Naive thymus-derived CD8-positive, alpha-beta T cell (primary cell): Measurements from ENCODE around the gene TRPM7. TPM values are rescaled to one million over a fixed set of nuclear protein-coding genes. Genes with fewer than 3 reads are reported as not detected.
A peak's percentile ranks its signal among the peaks of the same experiment; 100 is the strongest.
"Not testable (repeated sequence)": the region's sequence is repeated elsewhere in the genome, so short reads cannot be mapped to it uniquely, and the experiment has no call there.

ENCODE experiments used
- ATAC-seq, 2 donors: fragments of 150-1000 bp; cut with Tn5 transposase in 1 of 2; sonication (Bioruptor Pico), chemical (Tn5 transposase) in 1 of 2; 1 replicate in 1 of 2; 2 replicates in 1 of 2; pipeline ENCODE4 v1.10.0; 2021; ENCODE audit warnings: mild to moderate bottlenecking in 2 of 2, moderate library complexity in 2 of 2
- POLR2A ChIA-PET: fragments of 350-600 bp; sonication (Branson Sonifier 250); formaldehyde crosslinking; loops from one replicate; lab custom pipeline; 2021; ENCODE audit warnings: antibody characterized with exemption; lab: Charles Lee
- DNase-seq, 10 donors: peaks; one replicate each; pipeline versions ENCODE4 v3.0.0 to v3.0.0-alpha.2; 2020 to 2022
- H3K27ac Mint-ChIP-seq, 10 donors: one replicate each; pipeline ENCODE4 v1.8.0; 2020 to 2022; ENCODE audit warnings: mild to moderate bottlenecking in 10 of 10, mixed read lengths in 10 of 10, moderate library complexity in 4 of 10, inconsistent platforms in 1 of 10
- H3K27me3 Mint-ChIP-seq, 5 donors: one replicate each; pipeline ENCODE4 v1.8.0; 2021 to 2022; ENCODE audit warnings: mixed read lengths in 5 of 5
- H3K36me3 Mint-ChIP-seq, 3 donors: one replicate each; pipeline ENCODE4 v1.8.0; 2020 to 2022; ENCODE audit warnings: mixed read lengths in 3 of 3, mild to moderate bottlenecking in 2 of 3, inconsistent platforms in 1 of 3
- H3K4me1 Mint-ChIP-seq, 4 donors: one replicate each; pipeline ENCODE4 v1.8.0; 2021 to 2022; ENCODE audit warnings: mixed read lengths in 4 of 4
- H3K4me3 Mint-ChIP-seq, 10 donors: one replicate each; pipeline ENCODE4 v1.8.0; 2020 to 2022; ENCODE audit warnings: mild to moderate bottlenecking in 10 of 10, mixed read lengths in 10 of 10, moderate library complexity in 6 of 10, inconsistent platforms in 1 of 10
- H3K9me3 Mint-ChIP-seq, 9 donors: one replicate each; pipeline ENCODE4 v1.8.0; 2020 to 2022; ENCODE audit warnings: mixed read lengths in 9 of 9, mild to moderate bottlenecking in 3 of 9, inconsistent platforms in 1 of 9, moderate library complexity in 1 of 9
- polyA plus RNA-seq, 3 donors: library from polyadenylated mRNA; unstranded; fragments of 300-500 nt; fragmentation: Illumina TruSeq; gene quantifications; one replicate each; pipeline ENCODE4 v1.2.3, GENCODE V29; 2021
- total RNA-seq, 8 experiments: library from RNA in 2 of 8; stranded (reverse) in 2 of 8; gene quantifications; one replicate each; pipeline ENCODE4 v1.2.3 and lab custom pipeline; 2021 to 2026

TRPM7 gene
- total and polyA plus RNA-seq, 5 experiments from 2014 or later: 13.4 to 69.2 (median 14.2) TPM

- POLR2A ChIA-PET: no interaction called here
- H3K27ac Mint-ChIP-seq: peak overlapping the region in 6 of 10 donors; percentile 0 to 86 (median 42)
- ATAC-seq: no peak
- no peak overlapping the region for H3K4me3 Mint-ChIP-seq
- DNase-seq: no peak
- no peaks in the 10 kb centered on the region for H3K9me3 Mint-ChIP-seq
- H3K36me3 Mint-ChIP-seq: peaks cover 0 to 95% (median 4%) of the 10 kb centered on the region in 3 donors
- no peaks in the 10 kb centered on the region for H3K27me3 Mint-ChIP-seq
- peaks cover 1 to 13% (median 11%) of the 10 kb centered on the region in 4 donors for H3K4me1 Mint-ChIP-seq
Measured at GRCh38 chr15:50653156-50653743, 33.3 kb downstream of the TRPM7 start.

DNA sequence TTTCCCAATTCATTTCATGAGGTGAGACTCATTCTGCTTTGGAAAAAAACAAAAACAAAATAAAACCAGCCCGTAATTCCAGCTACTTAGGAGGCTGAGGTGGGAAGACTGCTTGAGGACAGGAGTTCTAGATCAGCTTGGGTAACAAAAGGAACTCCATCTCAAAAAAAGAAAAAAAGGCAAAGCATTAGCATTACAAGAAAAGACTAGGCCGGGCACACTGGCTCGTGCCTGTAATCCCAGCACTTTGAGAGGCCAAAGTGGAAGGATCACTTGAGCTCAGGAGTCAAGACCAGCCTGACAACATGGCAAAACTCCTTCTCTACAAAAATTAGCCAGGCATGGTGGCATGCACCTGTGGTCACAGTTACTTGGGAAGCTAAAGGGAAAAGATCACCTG, 33.9 kb downstream of the TRPM7 start:
- H3K36me3 Mint-ChIP-seq: peaks cover 0 to 95% (median 4%) of the 10 kb centered on the region in 3 donors
- POLR2A ChIA-PET: interaction anchor here (0.8 kb wide), 1 partner anchor 25 kb away, joined by 4 read pairs; no protein-coding TSS in a partner anchor
- peaks cover 1 to 13% (median 11%) of the 10 kb centered on the region in 4 donors for H3K4me1 Mint-ChIP-seq
- peak overlapping the region in 3 of 10 donors; percentile 48 to 80 (median 50) for H3K27ac Mint-ChIP-seq
- no peaks in the 10 kb centered on the region for H3K27me3 Mint-ChIP-seq
- ATAC-seq: no peak
- no peaks in the 10 kb centered on the region for H3K9me3 Mint-ChIP-seq
- H3K4me3 Mint-ChIP-seq: no peak overlapping the region
- DNase-seq: no peak

DNA sequence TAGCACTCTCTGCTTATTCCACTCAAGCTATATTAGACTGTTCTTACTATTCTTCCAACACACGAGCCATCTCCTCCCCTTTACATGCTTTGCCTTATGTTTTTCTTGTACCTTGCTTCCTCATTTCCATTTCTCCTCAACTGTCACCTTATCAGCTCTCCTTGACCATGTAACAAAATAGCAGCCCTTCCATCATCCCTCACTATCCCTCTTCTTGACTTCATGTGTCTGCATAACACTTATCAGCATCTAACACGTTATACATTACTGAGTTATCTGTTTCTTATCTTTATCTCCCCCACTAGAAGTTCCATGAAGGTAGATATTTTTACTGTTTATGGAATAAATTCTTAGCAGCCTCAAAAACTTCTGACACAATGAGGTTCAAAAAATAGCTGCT, 45.3 kb downstream of the TRPM7 start:
- Mint-ChIP-seq H3K27me3 (no peaks in the 10 kb centered on the region), H3K4me3 (no peak overlapping the region), H3K27ac (peak overlapping the region in 4 of 10 donors; percentile 0 to 44 (median 34)), H3K4me1 (peaks cover 2 to 18% (median 10%) of the 10 kb centered on the region in 4 donors), H3K9me3 (no peaks in the 10 kb centered on the region), H3K36me3 (peaks cover 5 to 85% (median 10%) of the 10 kb centered on the region in 3 donors)
- POLR2A ChIA-PET: no interaction called here
- ATAC-seq: no peak
- no peak for DNase-seq

DNA sequence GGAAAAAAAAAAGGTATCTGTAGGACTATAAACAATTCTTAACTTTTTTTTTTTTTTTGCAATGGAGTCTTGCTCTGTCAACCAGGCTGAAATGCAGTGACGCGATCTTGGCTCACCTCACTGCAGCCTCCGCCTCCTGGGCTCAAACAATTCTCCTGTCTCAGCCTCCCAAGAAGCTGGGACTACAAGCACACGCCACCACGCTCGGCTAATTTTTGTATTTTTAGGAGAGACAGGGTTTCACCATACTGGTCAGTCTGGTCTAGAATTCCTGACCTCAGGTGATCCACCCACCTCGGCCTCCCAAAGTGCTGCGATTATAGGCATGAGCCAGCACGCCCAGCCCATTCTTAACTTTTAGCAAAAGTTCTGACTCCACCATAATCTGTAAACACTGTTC, 50.5 kb downstream of the TRPM7 start:
- Mint-ChIP-seq H3K27me3 (no peaks in the 10 kb centered on the region), H3K4me3 (no peak overlapping the region), H3K4me1 (peaks cover 0 to 10% (median 6%) of the 10 kb centered on the region in 4 donors), H3K36me3 (peaks cover 3 to 77% (median 5%) of the 10 kb centered on the region in 3 donors), H3K27ac (peak overlapping the region in 1 of 10 donors; percentile 15), H3K9me3 (no peaks in the 10 kb centered on the region)
- DNase-seq (no peak), ATAC-seq (no peak)
- POLR2A ChIA-PET: interaction anchor here (0.7 kb wide), 1 partner anchor 81 kb away, joined by 6 read pairs; no protein-coding TSS in a partner anchor

- Mint-ChIP-seq H3K36me3 (peaks cover 5 to 79% (median 5%) of the 10 kb centered on the region in 3 donors), H3K9me3 (no peaks in the 10 kb centered on the region), H3K27ac (no peak overlapping the region), H3K4me1 (no peaks in the 10 kb centered on the region), H3K27me3 (no peaks in the 10 kb centered on the region), H3K4me3 (no peak overlapping the region)
- POLR2A ChIA-PET: no interaction called here
- DNase-seq (no peak), ATAC-seq (no peak)
Measured at GRCh38 chr15:50633653-50634052, 52.9 kb downstream of the TRPM7 start.

GRCh38 chr15:50628421-50628820, 58.2 kb downstream of the TRPM7 start:
- Mint-ChIP-seq H3K9me3 (no peaks in the 10 kb centered on the region), H3K36me3 (peaks cover 0 to 78% (median 14%) of the 10 kb centered on the region in 3 donors), H3K4me3 (no peak overlapping the region), H3K4me1 (peaks cover 0 to 7% (median 3%) of the 10 kb centered on the region in 4 donors), H3K27me3 (no peaks in the 10 kb centered on the region), H3K27ac (peak overlapping the region in 2 of 10 donors; percentile 9 to 72)
- POLR2A ChIA-PET: no interaction called here
- DNase-seq (no peak), ATAC-seq (no peak)

DNA sequence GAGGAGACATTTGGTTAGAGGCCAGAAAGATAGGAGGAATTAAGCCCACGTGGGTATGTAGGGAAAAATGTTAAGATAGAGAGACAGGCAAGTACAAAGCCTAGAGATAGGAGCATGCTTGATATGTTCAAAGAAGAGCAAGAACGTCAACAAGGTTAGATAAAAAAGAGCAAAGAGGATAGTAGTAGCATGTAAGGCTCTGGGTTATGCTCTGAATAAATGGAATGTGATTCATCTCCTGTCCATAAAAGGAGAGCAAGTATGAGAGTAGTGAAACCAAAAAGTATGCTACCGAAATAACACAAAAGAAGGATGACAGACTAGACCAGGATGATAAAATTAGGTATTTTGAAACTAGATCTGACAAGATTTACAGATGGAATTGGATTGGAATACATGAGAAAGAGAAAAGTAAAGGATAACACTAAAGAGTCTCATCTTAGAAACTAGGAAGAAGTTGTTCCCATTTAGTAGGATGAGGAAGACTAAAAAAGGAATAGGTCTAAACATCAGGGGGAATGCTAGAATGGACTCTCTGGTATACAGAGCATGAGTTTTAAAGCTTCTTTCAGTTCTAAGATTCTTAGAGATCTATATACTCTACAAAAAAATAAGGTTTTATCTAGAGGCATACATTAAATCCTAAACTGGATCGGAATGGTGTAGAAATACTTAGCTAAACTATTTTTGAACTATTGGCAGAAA, 59.1 kb downstream of the TRPM7 start:
- peaks cover 0 to 79% (median 14%) of the 10 kb centered on the region in 3 donors for H3K36me3 Mint-ChIP-seq
- no peak overlapping the region for H3K4me3 Mint-ChIP-seq
- peak overlapping the region in 9 of 10 donors; percentile 5 to 87 (median 39) for H3K27ac Mint-ChIP-seq
- DNase-seq (no peak), ATAC-seq (no peak)
- H3K27me3 Mint-ChIP-seq: no peaks in the 10 kb centered on the region
- peaks cover 0 to 7% (median 3%) of the 10 kb centered on the region in 4 donors for H3K4me1 Mint-ChIP-seq
- POLR2A ChIA-PET: interaction anchor here (0.7 kb wide), 1 partner anchor 25 kb away, joined by 4 read pairs; no protein-coding TSS in a partner anchor
- H3K9me3 Mint-ChIP-seq: no peaks in the 10 kb centered on the region

DNA sequence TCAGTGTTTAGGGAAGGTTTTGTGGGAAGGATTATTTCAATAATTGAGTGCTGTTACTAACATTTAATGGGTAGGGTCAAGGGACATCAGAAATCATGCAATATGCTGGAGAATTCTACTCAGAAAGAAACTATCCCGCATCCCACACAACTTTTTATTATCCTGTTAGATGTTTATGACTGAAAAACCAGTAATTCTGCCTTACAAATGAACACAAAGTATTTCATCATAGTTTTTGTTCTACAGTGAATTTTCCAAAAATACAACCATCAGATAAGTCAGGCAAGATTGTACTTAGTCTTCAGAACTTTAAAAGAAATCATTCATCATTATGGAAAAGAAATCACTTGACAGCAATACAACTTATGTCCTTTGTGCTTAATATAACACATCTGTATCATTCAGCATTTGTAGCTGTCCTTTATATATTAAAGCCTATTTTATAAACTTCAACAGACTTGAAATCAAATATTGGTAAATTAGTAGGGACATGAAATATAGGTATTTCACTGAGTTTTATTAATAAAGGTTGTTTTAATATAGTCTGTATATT, 61.9 kb downstream of the TRPM7 start:
- Mint-ChIP-seq H3K9me3 (no peaks in the 10 kb centered on the region), H3K27ac (peak overlapping the region in 1 of 10 donors; percentile 2), H3K4me3 (no peak overlapping the region), H3K4me1 (peaks cover 0 to 7% (median 3%) of the 10 kb centered on the region in 4 donors), H3K27me3 (no peaks in the 10 kb centered on the region), H3K36me3 (peaks cover 0 to 83% (median 16%) of the 10 kb centered on the region in 3 donors)
- no peak for ATAC-seq
- DNase-seq: no peak
- POLR2A ChIA-PET: no interaction called here

DNA sequence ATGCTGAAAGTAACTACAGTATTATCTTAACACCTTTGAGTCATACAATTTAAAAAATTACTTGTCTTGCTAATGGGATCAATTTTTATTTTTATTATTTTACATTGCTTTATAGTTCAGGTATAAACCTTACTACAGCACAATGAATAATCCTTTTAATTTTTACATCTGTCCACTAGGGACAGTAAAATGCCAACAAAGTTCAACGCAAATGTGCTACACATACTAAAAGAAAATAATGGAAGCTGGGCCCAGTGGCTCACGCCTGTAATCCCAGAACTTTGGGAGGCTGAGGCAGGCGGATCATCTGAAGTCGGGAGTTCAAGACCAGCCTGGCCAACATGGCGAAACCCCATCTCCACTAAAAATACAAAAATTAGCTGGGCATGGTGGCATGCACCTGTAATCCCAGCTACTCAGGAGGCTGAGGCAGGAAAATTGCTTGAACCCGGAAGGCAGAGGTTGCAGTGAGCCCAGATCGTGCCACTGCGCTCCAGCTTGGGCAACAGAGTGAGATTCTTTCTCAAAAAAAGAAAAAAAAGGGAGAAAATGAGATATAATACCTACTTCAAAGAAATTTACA, 64.1 kb downstream of the TRPM7 start:
- H3K27ac Mint-ChIP-seq, H3K9me3 Mint-ChIP-seq, DNase-seq, ATAC-seq, H3K4me1 Mint-ChIP-seq, H3K4me3 Mint-ChIP-seq, H3K27me3 Mint-ChIP-seq: not testable (repeated sequence)
- peaks cover 0 to 82% (median 16%) of the 10 kb centered on the region in 3 donors for H3K36me3 Mint-ChIP-seq
- POLR2A ChIA-PET: interaction anchor here (0.7 kb wide), 1 partner anchor 345 kb away, joined by 3 read pairs; no protein-coding TSS in a partner anchor

DNA sequence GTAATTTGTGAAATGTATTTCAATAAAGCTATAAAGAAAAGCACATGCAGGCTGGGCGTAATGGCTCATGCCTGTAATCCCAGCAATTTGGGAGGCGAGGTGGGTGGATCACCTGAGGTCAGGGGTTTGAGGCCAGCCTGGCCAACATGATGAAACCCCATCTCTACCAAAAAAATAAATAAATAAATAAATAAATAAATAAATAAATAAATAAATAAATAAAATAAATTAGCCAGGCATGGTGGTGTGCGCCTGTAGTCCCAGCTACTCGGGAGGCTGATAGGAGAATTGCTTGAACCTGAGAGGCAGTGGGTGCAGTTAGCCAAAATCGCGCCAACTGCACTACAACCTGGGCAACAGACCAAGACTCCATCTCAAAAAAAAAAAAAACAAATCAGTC, 69.6 kb downstream of the TRPM7 start:
- H3K36me3 Mint-ChIP-seq: peaks cover 0 to 75% (median 16%) of the 10 kb centered on the region in 3 donors
- DNase-seq, H3K4me3 Mint-ChIP-seq, H3K27me3 Mint-ChIP-seq, H3K4me1 Mint-ChIP-seq, H3K27ac Mint-ChIP-seq, POLR2A ChIA-PET, ATAC-seq, H3K9me3 Mint-ChIP-seq: not testable (repeated sequence)

DNA sequence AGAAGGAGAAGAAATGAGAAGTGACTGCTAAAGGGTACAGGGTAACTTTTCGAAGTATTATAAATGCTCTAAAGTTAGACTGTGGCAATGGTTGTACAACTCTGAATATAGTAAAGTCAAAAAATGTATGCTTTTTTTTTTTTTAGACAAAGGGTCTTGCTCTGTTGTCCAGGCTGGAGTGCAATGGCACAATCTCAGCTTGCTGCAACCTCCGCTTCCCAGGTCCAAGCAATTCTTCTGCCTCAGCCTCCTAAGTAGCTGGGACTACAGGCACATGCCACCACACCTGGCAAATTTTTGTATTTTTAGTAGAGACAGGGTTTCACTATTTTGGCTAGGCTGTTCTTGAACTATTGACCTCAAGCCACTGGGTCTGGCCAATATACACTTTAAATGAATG, 70.0 kb downstream of the TRPM7 start:
- POLR2A ChIA-PET: not testable (repeated sequence)

GRCh38 chr15:50613600-50613999, 73.0 kb downstream of the TRPM7 start:
- Mint-ChIP-seq H3K4me1 (peaks cover 0 to 3% (median 0%) of the 10 kb centered on the region in 4 donors), H3K4me3 (no peak overlapping the region), H3K9me3 (no peaks in the 10 kb centered on the region), H3K36me3 (peaks cover 0 to 74% (median 13%) of the 10 kb centered on the region in 3 donors), H3K27me3 (no peaks in the 10 kb centered on the region), H3K27ac (no peak overlapping the region)
- POLR2A ChIA-PET: no interaction called here
- no peak for ATAC-seq
- DNase-seq: no peak

More for the DNA sequence above, 70.0 kb downstream of the TRPM7 start:
- peaks cover 0 to 76% (median 12%) of the 10 kb centered on the region in 3 donors for H3K36me3 Mint-ChIP-seq
- H3K9me3 Mint-ChIP-seq, H3K27me3 Mint-ChIP-seq, ATAC-seq, DNase-seq, H3K4me3 Mint-ChIP-seq, H3K27ac Mint-ChIP-seq, H3K4me1 Mint-ChIP-seq: not testable (repeated sequence)
